Adrenal gland (tissue), 12 donors: Measurements from ENCODE around the gene CENPB. TPM values are rescaled to one million over a fixed set of nuclear protein-coding genes. Genes with fewer than 3 reads are reported as not detected.

Source experiments
- DNase-seq, 7 donors: peaks; one replicate each; pipeline ENCODE4 v3.0.0-alpha.2; 2019 to 2020
- H3K27ac ChIP-seq, 5 donors: fragments of 200-600 bp; sonication (generic) in 4 of 5; 1 replicate in 3 of 5; 2 replicates in 2 of 5; pipeline versions ENCODE4 v1.5.1 to v1.8.0; 2016 to 2020; ENCODE audit warnings: mild to moderate bottlenecking in 1 of 5
- H3K27me3 ChIP-seq: fragments of 200-600 bp; 2 replicates; pipeline ENCODE4 v1.8.0; 2021
- H3K36me3 ChIP-seq, 2 donors: fragments of 200-600 bp; replicated peaks in 1 of 2; 1 replicate in 1 of 2; 2 replicates in 1 of 2; pipeline versions ENCODE4 v1.5.1 to v1.8.0; 2018 to 2022
- H3K4me1 ChIP-seq, 2 donors: fragments of 200-600 bp; replicated peaks in 1 of 2; 1 replicate in 1 of 2; 2 replicates in 1 of 2; pipeline versions ENCODE4 v1.5.1 to v1.8.0; 2018 to 2021
- H3K4me3 ChIP-seq, 4 donors: fragments of 200-600 bp; sonication (generic) in 3 of 4; one replicate each; pipeline ENCODE4 v1.5.1; 2016 to 2018
- H3K9me3 ChIP-seq, 3 donors: fragments of 200-600 bp; sonication (generic) in 1 of 3; replicated peaks in 1 of 3; 1 replicate in 2 of 3; 2 replicates in 1 of 3; pipeline versions ENCODE4 v1.5.1 to v1.8.0; 2016 to 2021
- CTCF ChIP-seq, 6 experiments: fragments of 450-650 bp in 4 of 6; fragments of 200-600 bp in 2 of 6; sonication (generic) in 1 of 6; IDR thresholded peaks; 1 replicate in 5 of 6; 2 replicates in 1 of 6; pipeline versions ENCODE4 v1.5.1 to v1.8.0; 2016 to 2021; ENCODE audit warnings: antibody characterized with exemption in 6 of 6, mild to moderate bottlenecking in 2 of 6, moderate library complexity in 1 of 6
- POLR2A ChIP-seq, 2 donors: fragments of 450-650 bp; IDR thresholded peaks; one replicate each; pipeline ENCODE4 v1.6.1; 2017; ENCODE audit warnings: antibody characterized with exemption in 2 of 2, mild to moderate bottlenecking in 2 of 2, moderate library complexity in 1 of 2
- WGBS, 4 donors: extraction: QIAGEN DNeasy Blood & Tissue Kit in 2 of 4; methylation state at CpG; one replicate each; pipeline versions ENCODE4 v1.1.5 to v1.1.7; 2013 to 2017; 5-methylcytosine and 5-hydroxymethylcytosine counted together
- intact Hi-C, 2 donors: fragments of 100-400 bp; cut with DNase I; formaldehyde crosslinking; loops; one replicate each; pipeline versions ENCODE4 v1.14.1 to v1.15.0; 2022 to 2023
- polyA plus RNA-seq, 3 donors: library from polyadenylated mRNA; stranded (reverse); fragments of 200-250 nt in 2 of 3; fragments of 350-450 nt in 1 of 3; fragmentation: Illumina TruSeq in 1 of 3; extraction: RNeasy Lipid Tissue Mini Kit (QIAGEN cat#74804) in 1 of 3; gene quantifications; one replicate each; pipeline ENCODE4 v1.2.3, GENCODE V29; 2013 to 2014
- total RNA-seq, 9 donors: library from RNA; depleted of rRNA in 4 of 9; stranded (reverse); fragments of >200 nt in 4 of 9; fragments of 120-200 nt in 1 of 9; fragmentation: NEBNext Ultra II Directional in 1 of 9; extraction: Animal tissue kit (Norgen Biotek cat#: 25700) in 1 of 9; gene quantifications; one replicate each; pipeline versions ENCODE4 v1.1.0 to v1.2.4, GENCODE V29; 2013 to 2023
- donor health status: healthy with polysubstance abuse.
- donor health status: Bipolar disorder and iron deficiency.
- donor health status: DM: yes; HTN: yes; CAD: no.
- donor health status: DM: no; HTN: no; CAD: no.
- donor health status: DM: no; HTN: no; CAD: no.
- donor health status: DM: yes; HTN: yes; CAD: no.

The CENPB gene
- total and polyA plus RNA-seq, 12 donors, result 25.8 to 112 (median 82.2) TPM

- DNase-seq, result peak in 1 of 7 donors; percentile 44
- H3K4me3 ChIP-seq, result peak overlapping the region in 3 of 4 donors; percentile 43 to 92 (median 81)
- 32 to 38% (median 36%) methylated on average over 20 of the region's 20 CpGs for WGBS, 4 donors
Measured at GRCh38 chr20:3820901-3821727, 34.6 kb upstream of the CENPB start.

DNA sequence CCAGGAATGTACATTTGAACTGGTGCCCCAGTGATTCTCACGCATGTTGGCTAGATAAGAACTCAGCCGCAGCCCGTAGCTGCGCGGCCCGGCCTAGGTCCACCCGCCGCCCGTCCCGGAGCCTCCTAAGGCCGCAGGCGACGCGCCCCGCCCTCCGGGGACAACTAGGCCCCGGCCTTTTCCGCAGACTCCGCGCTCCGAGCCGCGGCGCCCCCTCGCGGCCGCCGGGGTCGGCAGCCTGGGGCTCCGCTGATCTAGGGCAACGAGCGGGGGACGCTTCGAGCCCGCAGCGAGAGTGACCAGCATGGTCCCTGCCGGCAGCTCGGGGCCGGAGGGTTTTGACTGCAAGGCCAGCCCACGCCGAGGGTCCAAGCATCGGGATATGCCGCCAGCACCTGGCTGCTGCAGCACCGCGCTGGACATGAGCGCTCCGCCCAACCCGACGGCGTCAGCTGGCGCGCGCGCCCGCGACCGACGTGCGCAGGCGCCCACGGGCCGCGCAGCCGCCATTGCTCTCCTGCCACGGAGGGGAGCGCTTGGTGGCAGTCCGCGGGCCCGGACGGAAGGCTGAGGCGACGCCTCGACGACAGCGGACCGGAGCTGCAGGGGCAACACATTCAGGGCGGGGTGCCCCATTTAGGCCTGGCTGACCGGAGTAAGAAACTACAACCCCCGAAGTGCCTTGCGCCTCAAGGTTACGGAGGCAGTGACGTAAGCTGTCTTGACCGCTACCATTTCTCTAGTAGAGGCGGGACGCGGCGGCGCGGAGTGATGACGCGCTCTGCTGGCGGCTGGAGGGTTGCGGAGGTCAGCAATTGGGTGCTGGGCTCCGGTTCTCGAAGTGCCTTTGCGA is 33.7 kb upstream of the CENPB start, which contains the start of gene AP5S1:
Gene AP5S1, plus strand, starts transcription at position 500 of the 853 bp plus-strand sequence. CDS start 1,571 bp downstream, outside the sequence.
- no peaks in the 10 kb centered on the region for H3K27me3 ChIP-seq
- 0 to 1% (median 0%) methylated on average over 29 to 96 of the region's 96 CpGs for WGBS, 4 donors
- H3K9me3 ChIP-seq, result no peaks in the 10 kb centered on the region
- peak; percentile 97 to 99 (median 98) for DNase-seq
- intact Hi-C loops, result no loop called here
- peaks cover 4 to 18% of the 10 kb centered on the region in 2 donors for H3K4me1 ChIP-seq
- H3K4me3 ChIP-seq, result peak within 1 kb of the TSS; percentile 43 to 92 (median 86)
- TF ChIP-seq CTCF (IDR thresholded peaks at IDR 0.05) (peak; percentile 85 to 100 (median 98)), POLR2A (IDR thresholded peaks at IDR 0.05) (peak in 1 of 2 donors; percentile 59)
- peak within 1 kb of the TSS; percentile 82 to 100 (median 99) for H3K27ac ChIP-seq
- peaks cover 0 to 30% of the 10 kb centered on the region in 2 donors for H3K36me3 ChIP-seq

More at GRCh38 chr20:3820901-3821727, 34.6 kb upstream of the CENPB start:
- Histone ChIP-seq H3K9me3 (no peaks in the 10 kb centered on the region), H3K27me3 (no peaks in the 10 kb centered on the region), H3K4me1 (peaks cover 4 to 18% of the 10 kb centered on the region in 2 donors), H3K27ac (peak overlapping the region; percentile 82 to 100 (median 99)), H3K36me3 (peaks cover 0 to 34% of the 10 kb centered on the region in 2 donors)
- intact Hi-C loops, result no loop called here
- TF ChIP-seq CTCF (IDR thresholded peaks at IDR 0.05) (no peak), POLR2A (IDR thresholded peaks at IDR 0.05) (no peak)

DNA sequence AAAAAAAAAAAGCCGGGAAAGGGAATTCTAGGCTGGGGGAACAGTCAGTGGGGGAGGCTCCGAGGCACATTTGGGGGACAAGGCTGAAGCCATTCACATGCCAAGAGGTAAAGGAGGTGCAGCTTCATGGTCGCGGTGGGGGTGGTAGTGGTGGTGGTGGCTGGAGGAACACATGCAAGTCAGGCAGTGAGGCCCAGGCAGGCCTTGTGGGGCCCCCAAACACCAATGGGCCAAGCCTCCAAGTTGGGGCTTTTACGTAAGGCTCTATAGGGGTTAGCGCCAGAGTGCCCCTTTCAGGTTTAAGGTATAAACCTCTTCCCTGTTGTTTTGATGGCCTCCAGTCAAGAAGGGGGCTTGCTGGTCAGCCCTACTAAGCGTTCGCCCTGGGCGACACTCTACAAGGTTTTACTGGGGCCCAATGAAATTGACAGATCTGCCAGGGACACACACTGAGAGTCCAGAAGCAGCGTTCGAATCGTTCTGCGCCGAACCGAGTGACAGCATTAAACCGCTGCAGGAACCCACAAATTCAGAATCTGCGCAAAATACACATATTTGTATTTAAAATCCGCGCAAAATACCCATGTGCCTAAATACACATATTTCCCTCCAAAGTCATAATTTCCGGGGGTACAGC is 33.0 kb upstream of the CENPB start:
- WGBS, 4 donors, result 56 to 64% (median 63%) methylated on average over 20 of the region's 20 CpGs
- intact Hi-C loops, result loop anchor here in 1 of 2 donors (2.0 kb wide), 1 partner anchor 33 kb away; the partner anchor contains the start of gene CENPB
- no peak for TF ChIP-seq POLR2A (IDR thresholded peaks at IDR 0.05)
- Histone ChIP-seq H3K4me3 (peak overlapping the region in 2 of 4 donors; percentile 43 to 92), H3K4me1 (peaks cover 4 to 18% of the 10 kb centered on the region in 2 donors), H3K27ac (peak overlapping the region; percentile 82 to 100 (median 99)), H3K27me3 (no peaks in the 10 kb centered on the region), H3K36me3 (peaks cover 0 to 23% of the 10 kb centered on the region in 2 donors), H3K9me3 (no peaks in the 10 kb centered on the region)
- no peak for DNase-seq
